ENCODE data around the gene CAMTA1. TPM values are rescaled to one million over a fixed set of nuclear protein-coding genes. Genes with fewer than 3 reads are reported as not detected.

CAMTA1 gene
- polyA plus RNA-seq, 1 donor (not counting 4 experiments of a cell fraction or from before 2014, with no cell fraction given), result 51.4 TPM

GRCh38 chr1:7516341-7516740, 731.1 kb downstream of the CAMTA1 start:
- Histone ChIP-seq H3K9ac (ENCODE audit: control insufficient read depth, extremely low read depth, insufficient read depth, low read length) (no peak overlapping the region), H4K20me1 (ENCODE audit: control insufficient read depth, extremely low read depth, insufficient read depth, low read length) (no peaks in the 10 kb centered on the region), H3K9me1 (ENCODE audit: control insufficient read depth, extremely low read depth, insufficient read depth, low read length) (no peaks in the 10 kb centered on the region), H3K79me2 (ENCODE audit: control insufficient read depth, insufficient read depth, low read length) (no peaks in the 10 kb centered on the region), H3K9me3 (ENCODE audit: control insufficient read depth, low read depth, low read length) (no peaks in the 10 kb centered on the region), H3K4me1 (ENCODE audit: control insufficient read depth, extremely low read depth, insufficient read depth, low read length) (no peaks in the 10 kb centered on the region), H3K27ac (ENCODE audit: control insufficient read depth, insufficient read depth, low read length) (no peak overlapping the region), H3K36me3 (ENCODE audit: control insufficient read depth in 2 of 2, extremely low read depth in 1 of 2, insufficient read depth in 2 of 2, low read length in 2 of 2) (no peaks in the 10 kb centered on the region), H3K4me3 (ENCODE audit: control insufficient read depth in 2 of 3, extremely low read depth in 1 of 3, insufficient read depth in 2 of 3, low read depth in 1 of 3, low read length in 3 of 3) (no peak overlapping the region), H2AFZ (ENCODE audit: control insufficient read depth, low read length) (no peak overlapping the region), H3K4me2 (ENCODE audit: control insufficient read depth, extremely low read depth, insufficient read depth, low read depth, low read length) (no peak overlapping the region), H3K27me3 (ENCODE audit: control insufficient read depth, extremely low read depth, insufficient read depth, low read length) (peaks cover 29% of the 10 kb centered on the region)
- dilution Hi-C loops (cut with MboI; ENCODE audit: extremely low pct_ligation_motif_present, low sequenced_read_pairs), result no loop called here
- FAIRE-seq (no peak), DNase-seq (ENCODE audit: low read depth, low spot score) (no peak)
- TF ChIP-seq CTCF (optimal IDR thresholded peaks at IDR 0.05 in 1 of 3, IDR thresholded peaks at IDR 0.05 in 1 of 3, conservative IDR thresholded peaks at IDR 0.05 in 1 of 3; ENCODE audit: extremely low read depth in 1 of 3, insufficient read depth in 2 of 3, low read length in 3 of 3) (no peak), EZH2 (IDR thresholded peaks at IDR 0.05; ENCODE audit: low read length) (no peak)

- dilution Hi-C loops (cut with MboI; ENCODE audit: extremely low pct_ligation_motif_present, low sequenced_read_pairs), result no loop called here
- Histone ChIP-seq H3K36me3 (ENCODE audit: control insufficient read depth in 2 of 2, extremely low read depth in 1 of 2, insufficient read depth in 2 of 2, low read length in 2 of 2) (no peaks in the 10 kb centered on the region), H3K9ac (ENCODE audit: control insufficient read depth, extremely low read depth, insufficient read depth, low read length) (no peak overlapping the region), H3K79me2 (ENCODE audit: control insufficient read depth, insufficient read depth, low read length) (no peaks in the 10 kb centered on the region), H3K4me1 (ENCODE audit: control insufficient read depth, extremely low read depth, insufficient read depth, low read length) (no peaks in the 10 kb centered on the region), H3K27me3 (ENCODE audit: control insufficient read depth, extremely low read depth, insufficient read depth, low read length) (peaks cover 29% of the 10 kb centered on the region), H2AFZ (ENCODE audit: control insufficient read depth, low read length) (no peak overlapping the region), H3K9me1 (ENCODE audit: control insufficient read depth, extremely low read depth, insufficient read depth, low read length) (no peaks in the 10 kb centered on the region), H3K9me3 (ENCODE audit: control insufficient read depth, low read depth, low read length) (no peaks in the 10 kb centered on the region), H3K4me3 (ENCODE audit: control insufficient read depth in 2 of 3, extremely low read depth in 1 of 3, insufficient read depth in 2 of 3, low read depth in 1 of 3, low read length in 3 of 3) (no peak overlapping the region), H4K20me1 (ENCODE audit: control insufficient read depth, extremely low read depth, insufficient read depth, low read length) (no peaks in the 10 kb centered on the region), H3K27ac (ENCODE audit: control insufficient read depth, insufficient read depth, low read length) (no peak overlapping the region), H3K4me2 (ENCODE audit: control insufficient read depth, extremely low read depth, insufficient read depth, low read depth, low read length) (no peak overlapping the region)
- no peak for FAIRE-seq
- DNase-seq (ENCODE audit: low read depth, low spot score), result no peak
- no peak for TF ChIP-seq CTCF (optimal IDR thresholded peaks at IDR 0.05 in 1 of 3, IDR thresholded peaks at IDR 0.05 in 1 of 3, conservative IDR thresholded peaks at IDR 0.05 in 1 of 3; ENCODE audit: extremely low read depth in 1 of 3, insufficient read depth in 2 of 3, low read length in 3 of 3)
- TF ChIP-seq EZH2 (IDR thresholded peaks at IDR 0.05; ENCODE audit: low read length), result no peak
Observed at GRCh38 chr1:7516929-7517328, 731.7 kb downstream of the CAMTA1 start.

Data from keratinocyte (primary cell).